ENCODE data around the gene RIMBP2.

The RIMBP2 gene

GRCh38 chr12:130522244-130522834 lies 193.8 kb downstream of the RIMBP2 start:
- Histone ChIP-seq H3K4me1 (ENCODE audit: low read depth, poor library complexity, severe bottlenecking) (no peaks in the 10 kb centered on the region), H3K27me3 (ENCODE audit: insufficient read depth, low read depth) (no peaks in the 10 kb centered on the region), H3K4me3 (IDR thresholded peaks at IDR 0.05; ENCODE audit: insufficient read depth, low read depth, low read length) (no peak overlapping the region), H3K9ac (no peak overlapping the region), H4K20me1 (ENCODE audit: insufficient read depth) (no peaks in the 10 kb centered on the region), H3K27ac (no peak overlapping the region), H3K79me2 (ENCODE audit: insufficient read depth, low read depth) (no peaks in the 10 kb centered on the region), H2AFZ (ENCODE audit: low read depth) (no peak overlapping the region), H3K36me3 (ENCODE audit: insufficient read depth) (no peaks in the 10 kb centered on the region), H3K4me2 (no peak overlapping the region)
- TF ChIP-seq CTCF (conservative IDR thresholded peaks at IDR 0.05; ENCODE audit: low read depth, low read length): no peak

GRCh38 chr12:130521375-130522124 lies 194.5 kb downstream of the RIMBP2 start:
- Histone ChIP-seq H3K4me3 (IDR thresholded peaks at IDR 0.05; ENCODE audit: insufficient read depth, low read depth, low read length) (no peak overlapping the region), H2AFZ (ENCODE audit: low read depth) (no peak overlapping the region), H3K36me3 (ENCODE audit: insufficient read depth) (no peaks in the 10 kb centered on the region), H3K27ac (no peak overlapping the region), H3K9ac (no peak overlapping the region), H3K27me3 (ENCODE audit: insufficient read depth, low read depth) (no peaks in the 10 kb centered on the region), H3K4me1 (ENCODE audit: low read depth, poor library complexity, severe bottlenecking) (no peaks in the 10 kb centered on the region), H4K20me1 (ENCODE audit: insufficient read depth) (no peaks in the 10 kb centered on the region), H3K4me2 (no peak overlapping the region), H3K79me2 (ENCODE audit: insufficient read depth, low read depth) (no peaks in the 10 kb centered on the region)
- TF ChIP-seq CTCF (conservative IDR thresholded peaks at IDR 0.05; ENCODE audit: low read depth, low read length): no peak

- H3K4me2 ChIP-seq: no peak overlapping the region
- no peaks in the 10 kb centered on the region for H3K27me3 ChIP-seq (ENCODE audit: insufficient read depth, low read depth)
- no peak overlapping the region for H3K4me3 ChIP-seq (IDR thresholded peaks at IDR 0.05; ENCODE audit: insufficient read depth, low read depth, low read length)
- H3K79me2 ChIP-seq (ENCODE audit: insufficient read depth, low read depth): no peaks in the 10 kb centered on the region
- H3K36me3 ChIP-seq (ENCODE audit: insufficient read depth): no peaks in the 10 kb centered on the region
- no peak for TF ChIP-seq CTCF (conservative IDR thresholded peaks at IDR 0.05; ENCODE audit: low read depth, low read length)
- no peaks in the 10 kb centered on the region for H3K4me1 ChIP-seq (ENCODE audit: low read depth, poor library complexity, severe bottlenecking)
- no peak overlapping the region for H3K27ac ChIP-seq
- no peak overlapping the region for H2AFZ ChIP-seq (ENCODE audit: low read depth)
- H4K20me1 ChIP-seq (ENCODE audit: insufficient read depth): no peaks in the 10 kb centered on the region
- no peak overlapping the region for H3K9ac ChIP-seq
Observed at GRCh38 chr12:130520784-130521183, 195.3 kb downstream of the RIMBP2 start.

GRCh38 chr12:130517588-130517987 lies 198.5 kb downstream of the RIMBP2 start:
- no peaks in the 10 kb centered on the region for H3K4me1 ChIP-seq (ENCODE audit: low read depth, poor library complexity, severe bottlenecking)
- H3K4me3 ChIP-seq (IDR thresholded peaks at IDR 0.05; ENCODE audit: insufficient read depth, low read depth, low read length): no peak overlapping the region
- H3K9ac ChIP-seq: no peak overlapping the region
- H3K36me3 ChIP-seq (ENCODE audit: insufficient read depth): no peaks in the 10 kb centered on the region
- no peak overlapping the region for H3K27ac ChIP-seq
- no peaks in the 10 kb centered on the region for H4K20me1 ChIP-seq (ENCODE audit: insufficient read depth)
- H3K79me2 ChIP-seq (ENCODE audit: insufficient read depth, low read depth): no peaks in the 10 kb centered on the region
- H2AFZ ChIP-seq (ENCODE audit: low read depth): no peak overlapping the region
- H3K4me2 ChIP-seq: no peak overlapping the region
- H3K27me3 ChIP-seq (ENCODE audit: insufficient read depth, low read depth): no peaks in the 10 kb centered on the region
- no peak for TF ChIP-seq CTCF (conservative IDR thresholded peaks at IDR 0.05; ENCODE audit: low read depth, low read length)
